NCI-H1694 treated with DMSO at 0.1 percent for 48 hours (cell line): ENCODE measurements around the gene FBXO41.

Experiments
- DNase-seq: peaks from one replicate; lab custom pipeline; 2025; lab: John Stamatoyannopoulos, UW

Gene FBXO41, protein sequence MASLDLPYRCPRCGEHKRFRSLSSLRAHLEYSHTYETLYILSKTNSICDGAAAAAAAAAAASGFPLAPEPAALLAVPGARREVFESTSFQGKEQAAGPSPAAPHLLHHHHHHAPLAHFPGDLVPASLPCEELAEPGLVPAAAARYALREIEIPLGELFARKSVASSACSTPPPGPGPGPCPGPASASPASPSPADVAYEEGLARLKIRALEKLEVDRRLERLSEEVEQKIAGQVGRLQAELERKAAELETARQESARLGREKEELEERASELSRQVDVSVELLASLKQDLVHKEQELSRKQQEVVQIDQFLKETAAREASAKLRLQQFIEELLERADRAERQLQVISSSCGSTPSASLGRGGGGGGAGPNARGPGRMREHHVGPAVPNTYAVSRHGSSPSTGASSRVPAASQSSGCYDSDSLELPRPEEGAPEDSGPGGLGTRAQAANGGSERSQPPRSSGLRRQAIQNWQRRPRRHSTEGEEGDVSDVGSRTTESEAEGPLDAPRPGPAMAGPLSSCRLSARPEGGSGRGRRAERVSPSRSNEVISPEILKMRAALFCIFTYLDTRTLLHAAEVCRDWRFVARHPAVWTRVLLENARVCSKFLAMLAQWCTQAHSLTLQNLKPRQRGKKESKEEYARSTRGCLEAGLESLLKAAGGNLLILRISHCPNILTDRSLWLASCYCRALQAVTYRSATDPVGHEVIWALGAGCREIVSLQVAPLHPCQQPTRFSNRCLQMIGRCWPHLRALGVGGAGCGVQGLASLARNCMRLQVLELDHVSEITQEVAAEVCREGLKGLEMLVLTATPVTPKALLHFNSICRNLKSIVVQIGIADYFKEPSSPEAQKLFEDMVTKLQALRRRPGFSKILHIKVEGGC

DNA sequence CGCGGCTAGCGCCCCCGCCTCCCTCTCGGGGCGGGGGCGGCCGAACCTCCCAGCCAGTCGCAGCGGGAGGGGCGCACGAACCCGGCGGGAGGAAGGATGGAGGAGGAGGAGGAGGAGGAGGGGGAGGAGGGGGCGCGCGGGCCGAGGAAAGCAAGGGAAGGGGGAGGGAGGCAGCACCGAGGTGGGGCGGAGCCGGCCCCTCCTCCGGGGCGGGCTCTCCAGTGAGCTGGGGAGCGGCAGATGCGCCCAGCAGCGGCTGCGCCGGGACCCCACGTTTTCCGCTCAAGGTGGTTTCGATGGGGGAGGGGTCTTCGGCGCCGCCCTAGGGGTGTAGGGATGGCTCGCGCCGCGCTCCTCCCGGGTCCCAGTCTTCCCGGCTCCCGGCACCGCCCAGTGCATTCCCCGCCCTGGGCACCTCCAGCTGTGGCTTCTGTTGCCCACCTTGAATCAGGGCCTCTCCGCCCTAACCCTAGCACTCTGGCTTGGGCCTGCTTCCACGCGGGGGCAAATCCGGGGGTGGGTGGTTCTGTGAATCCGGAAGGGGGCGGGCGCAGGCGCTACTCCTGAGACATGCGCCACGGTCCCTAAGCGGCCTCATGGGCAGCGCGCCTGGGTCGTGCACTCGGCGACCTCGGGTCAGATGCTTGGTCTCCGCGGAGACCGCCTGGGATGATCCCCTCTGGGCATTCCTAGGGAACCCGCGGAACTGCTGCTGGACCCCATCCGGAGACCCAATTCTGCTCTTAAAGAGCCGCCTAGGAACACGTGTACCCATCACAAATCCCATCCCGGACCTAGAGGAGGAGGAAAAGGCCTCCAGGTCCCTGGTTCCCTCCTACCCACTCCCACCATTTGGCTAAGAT is at the start of gene FBXO41:
Gene FBXO41, minus strand, starts transcription at position 183 of the 863 bp plus-strand sequence. CDS start 14,848 bp downstream, outside the sequence.
- DNase-seq, result peak; percentile 27

- DNase-seq, result no peak
These were observed 49.8 kb upstream of the FBXO41 start for GRCh38 chr2:73334045-73334444.

DNA sequence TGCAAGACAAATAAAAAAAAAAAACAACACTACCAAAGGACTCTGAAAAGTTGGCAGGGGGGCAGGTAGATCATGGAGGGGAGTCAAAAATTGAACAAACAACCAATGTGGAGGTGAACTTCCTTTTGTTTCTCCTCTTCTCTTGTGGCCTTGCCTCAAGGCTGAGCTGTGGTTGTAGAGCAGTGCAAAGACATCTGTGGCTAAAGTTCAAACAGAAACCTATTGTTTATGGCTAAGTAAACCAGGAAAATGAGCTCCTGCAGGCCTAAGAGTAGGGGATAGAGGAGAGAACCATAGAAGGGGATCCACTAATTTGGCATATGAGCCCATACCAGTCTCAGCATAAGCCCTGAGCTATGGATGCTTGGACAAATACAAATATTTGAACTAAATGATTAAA is 49.3 kb upstream of the FBXO41 start:
- no peak for DNase-seq

DNA sequence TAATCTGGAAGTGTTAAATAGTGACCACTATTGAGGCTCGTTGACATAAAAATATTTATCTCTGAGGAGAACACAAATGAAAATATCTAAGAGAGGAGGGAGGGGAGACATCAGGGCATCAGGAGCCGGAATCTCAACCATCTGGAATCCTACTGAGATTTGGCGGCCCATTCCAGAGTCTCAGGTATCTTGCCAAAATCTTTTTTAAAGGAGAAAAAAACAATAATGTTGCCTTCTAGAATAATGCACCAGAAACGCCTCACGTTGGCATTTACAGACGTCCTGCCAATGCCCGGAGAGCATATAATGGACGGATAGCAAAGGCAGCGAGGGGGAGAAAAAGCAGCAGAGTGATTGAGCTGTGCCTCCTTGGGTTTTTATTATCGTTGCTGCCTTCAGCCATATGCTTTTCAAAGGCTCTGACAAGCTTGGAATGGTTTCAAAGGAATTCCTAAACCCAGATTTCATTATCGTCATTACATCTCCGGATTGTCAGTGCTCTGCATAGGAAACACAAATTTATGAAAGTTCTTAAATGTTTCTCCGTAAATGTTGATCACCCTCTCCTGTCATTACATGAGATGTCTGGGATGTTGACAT is 39.9 kb upstream of the FBXO41 start:
- peak; percentile 18 for DNase-seq

- no peak for DNase-seq
These were observed 39.3 kb upstream of the FBXO41 start for GRCh38 chr2:73323551-73323950.

DNA sequence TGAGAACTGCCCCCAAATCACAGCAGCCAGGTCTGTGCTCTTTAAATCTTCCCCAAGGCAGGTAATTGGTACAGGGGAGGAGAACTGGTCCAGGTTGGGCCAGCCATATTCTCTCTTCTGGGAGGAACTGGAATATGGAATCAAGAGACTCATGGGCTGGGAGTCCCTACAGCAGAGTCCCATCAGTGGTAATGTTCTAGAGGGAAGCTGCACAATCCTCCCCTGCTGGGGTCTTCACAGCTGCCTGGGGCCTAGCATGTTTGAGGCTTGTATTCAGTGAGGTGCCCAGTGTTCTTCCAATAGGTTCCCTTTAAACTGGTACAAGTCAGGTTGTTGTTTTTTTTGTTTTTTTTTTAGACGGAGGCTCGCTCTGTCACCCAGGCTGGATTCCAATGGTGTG is 30.2 kb upstream of the FBXO41 start:
- DNase-seq, result no peak

DNA sequence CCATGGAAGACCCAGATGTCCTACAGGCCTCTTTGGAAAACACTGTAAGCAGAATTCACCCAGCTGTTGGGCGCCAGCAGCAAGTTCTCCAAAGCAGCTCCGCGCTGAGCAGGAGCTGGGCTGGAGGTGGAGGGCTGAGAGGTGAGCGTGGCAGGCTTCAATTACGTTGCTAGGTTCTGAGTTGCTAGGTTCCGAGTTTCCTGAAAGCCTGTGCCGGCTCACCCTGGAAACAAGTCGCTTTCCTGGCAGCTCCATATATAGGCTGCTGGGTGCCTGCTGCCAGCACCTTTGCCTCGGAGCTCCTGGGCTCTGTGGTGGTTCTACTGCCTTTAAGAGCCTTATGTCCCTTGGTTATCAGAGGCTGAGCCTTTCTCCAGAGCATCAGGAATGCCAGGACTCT is 23.4 kb upstream of the FBXO41 start:
- no peak for DNase-seq

GRCh38 chr2:73301636-73302035 is 17.4 kb upstream of the FBXO41 start:
- DNase-seq, result no peak

- DNase-seq, result no peak
These were observed 16.6 kb upstream of the FBXO41 start for GRCh38 chr2:73300926-73301325.

GRCh38 chr2:73297586-73297985 is 13.3 kb upstream of the FBXO41 start:
- DNase-seq, result no peak

- DNase-seq, result no peak
These were observed 12.9 kb upstream of the FBXO41 start for GRCh38 chr2:73297151-73297559.

DNA sequence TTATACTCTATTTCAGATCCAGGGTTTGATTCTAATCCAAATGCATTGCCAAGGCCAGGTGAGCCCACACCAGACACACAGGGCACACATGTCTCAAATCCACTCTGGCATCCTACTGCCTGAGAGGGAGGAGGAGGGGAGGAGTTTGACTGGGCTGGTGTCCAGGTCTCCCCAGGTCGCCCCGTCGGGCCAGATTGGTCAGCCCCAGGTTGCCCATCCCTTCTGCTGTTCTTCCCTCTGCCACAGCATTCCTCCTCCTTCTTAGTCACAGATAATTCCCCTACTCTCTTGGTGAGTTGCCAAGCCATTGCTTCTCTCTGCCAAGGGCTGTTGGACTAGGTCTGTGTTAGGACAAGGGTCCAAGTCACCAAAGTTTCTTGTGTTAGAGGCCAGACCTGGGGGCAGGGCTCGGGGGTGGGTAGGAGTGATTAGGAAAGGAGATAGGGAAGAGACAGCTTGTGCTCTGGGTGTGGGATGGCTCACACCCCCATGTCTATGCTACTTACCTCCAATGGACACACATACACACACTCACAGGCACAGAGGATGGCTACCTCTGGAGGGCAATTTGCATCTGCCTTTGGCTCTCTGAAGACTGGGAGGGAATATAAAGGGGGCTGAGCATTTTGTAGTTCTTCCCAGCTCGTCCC is 11.6 kb upstream of the FBXO41 start:
- DNase-seq, result no peak

DNA sequence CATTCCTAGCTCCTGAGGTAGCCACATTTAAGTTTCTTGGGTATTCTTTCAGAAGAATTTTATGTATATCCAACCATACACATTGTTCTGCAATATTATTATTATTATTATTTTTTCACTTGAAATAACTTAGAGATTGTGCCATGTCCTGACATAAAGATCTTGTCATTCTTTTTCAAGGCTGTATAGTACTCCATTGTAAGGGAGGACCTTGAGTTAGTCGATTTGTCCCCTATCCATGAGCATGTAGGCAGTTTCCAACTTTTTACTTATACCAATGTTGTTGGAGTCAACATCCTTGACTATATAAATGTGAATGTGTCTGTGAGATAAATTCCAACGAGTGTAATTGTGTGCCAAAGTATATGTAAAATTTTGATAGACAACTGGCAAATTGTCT is 10.0 kb upstream of the FBXO41 start:
- DNase-seq, result no peak

DNA sequence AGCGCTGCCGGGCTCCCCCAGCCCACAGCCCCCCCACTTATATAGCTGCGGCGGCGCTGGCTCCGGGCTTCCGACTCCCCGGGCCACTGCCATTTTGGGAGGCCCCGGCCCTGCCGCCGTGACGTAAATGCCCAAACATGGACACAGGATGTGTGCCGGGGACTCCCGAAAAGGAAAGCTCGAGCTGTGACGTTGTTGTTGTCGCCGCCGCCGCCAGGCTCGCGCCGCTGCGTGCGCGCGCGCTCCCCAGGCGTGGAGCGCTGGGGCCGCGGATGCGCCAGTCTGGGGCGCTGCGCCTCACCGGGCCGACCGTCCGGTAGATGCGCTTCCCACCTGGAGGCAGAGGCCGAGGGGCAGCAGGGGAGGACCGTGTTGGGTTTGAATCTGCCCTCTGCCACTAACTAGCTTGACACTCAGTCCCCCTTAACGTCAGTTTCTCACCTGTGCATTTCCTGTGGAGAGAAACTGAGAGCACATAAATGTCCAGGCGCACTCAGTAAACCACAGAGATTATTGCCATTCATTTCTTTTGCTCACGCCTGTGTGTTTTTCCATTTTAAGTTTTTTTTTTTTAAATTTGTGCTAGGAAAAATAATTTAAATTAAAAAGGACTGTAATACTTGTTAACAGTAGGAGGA is 9.4 kb upstream of the FBXO41 start, which contains the start of gene EGR4:
Gene EGR4, minus strand, starts transcription at position 15 of the 638 bp plus-strand sequence. CDS start 231 bp downstream, outside the sequence.
- DNase-seq, result peak; percentile 45

GRCh38 chr2:73292906-73293533 is 8.7 kb upstream of the FBXO41 start:
- no peak for DNase-seq

GRCh38 chr2:73292316-73292905 is 8.1 kb upstream of the FBXO41 start:
- DNase-seq, result no peak

DNA sequence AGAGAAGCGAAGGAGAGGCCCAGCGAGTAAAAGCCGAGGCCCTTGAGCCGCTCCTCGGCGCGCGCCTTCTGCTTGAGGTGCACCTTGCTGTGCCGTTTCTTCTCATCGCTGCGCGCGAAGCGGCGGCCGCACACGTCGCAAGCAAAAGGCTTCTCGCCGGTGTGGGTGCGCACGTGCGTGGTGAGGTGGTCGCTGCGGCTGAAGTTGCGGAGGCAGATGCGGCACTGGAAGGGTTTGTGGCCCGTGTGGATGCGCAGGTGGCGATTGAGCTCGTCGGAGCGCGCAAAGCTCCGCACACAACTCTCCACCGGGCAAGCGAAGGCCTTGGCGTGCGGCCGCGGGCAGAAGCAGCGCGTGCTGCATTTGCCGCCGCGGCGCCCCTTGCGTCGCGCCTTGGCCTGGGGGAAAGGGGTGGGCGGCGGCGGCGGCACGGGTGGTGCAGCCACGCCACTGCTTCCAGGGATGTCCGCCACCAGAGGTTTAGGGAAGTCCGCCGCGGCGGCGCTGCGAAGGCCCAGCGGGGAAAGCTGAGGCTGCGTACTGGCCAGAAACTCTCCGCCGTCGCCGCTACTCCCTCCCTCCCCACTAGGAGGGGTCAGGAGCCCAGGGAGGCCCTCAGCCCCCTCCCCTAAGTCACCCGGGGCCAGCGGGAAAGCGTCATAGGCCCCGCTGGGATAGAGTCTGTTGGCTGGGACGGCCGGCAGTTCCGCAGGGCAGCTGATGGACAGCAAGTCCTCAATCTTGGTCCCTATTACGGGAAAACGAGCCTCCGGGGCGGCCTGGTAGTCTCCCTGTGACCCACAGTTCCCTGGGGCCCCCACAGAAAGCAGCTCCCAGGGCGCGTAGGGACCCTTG is 7.4 kb upstream of the FBXO41 start:
- DNase-seq, result no peak

DNA sequence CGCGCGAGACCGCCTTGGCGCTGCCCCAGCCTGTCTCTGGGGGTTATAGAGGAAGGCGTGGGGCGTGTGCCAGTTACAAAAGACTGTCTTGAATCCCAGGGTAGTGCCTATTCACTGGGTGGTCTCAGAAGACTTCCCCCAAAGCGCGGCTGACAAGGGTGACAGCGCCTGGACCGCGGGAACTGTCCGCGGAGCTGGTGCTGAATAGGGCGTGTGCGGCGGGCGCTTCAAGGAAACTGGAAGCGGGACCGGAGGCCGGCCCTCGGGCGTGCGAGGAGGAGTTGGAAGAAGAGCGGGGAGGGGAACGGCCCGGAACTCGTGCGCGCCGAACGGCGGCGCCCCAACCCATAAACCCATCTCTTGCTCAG is 6.8 kb upstream of the FBXO41 start:
- no peak for DNase-seq
